Left renal cortex interstitium (tissue), 4 donors: ENCODE data around the gene ACOT13. TPM values are rescaled to one million over a fixed set of nuclear protein-coding genes. Genes with fewer than 3 reads are reported as not detected.

Experiments used
- polyA plus RNA-seq, 4 donors: library from polyadenylated mRNA; unstranded; fragments of 120-200 nt; gene quantifications; one replicate each; pipeline ENCODE4 v1.2.1, GENCODE V29; 2013; ENCODE audit not compliant: insufficient read length in 4 of 4

ACOT13 gene
- polyA plus RNA-seq, 4 donors = 33.5 to 45.4 (median 35.0) TPM

Other genes with a start within 250 kb of the ACOT13 start
- gene GPLD1, start 177.5 kb upstream of the ACOT13 start, polyA plus RNA-seq = 1 to 10 TPM; 2.8 to 4.8 (median 3.8) TPM
- gene ALDH5A1, start 172.1 kb upstream of the ACOT13 start, polyA plus RNA-seq = 10 to 100 TPM; 25.9 to 33.4 (median 27.8) TPM
- under 1 TPM; 0.28 to 0.46 (median 0.35) TPM for gene KIAA0319, start 20.9 kb upstream of the ACOT13 start, polyA plus RNA-seq
- 10 to 100 TPM; 54.5 to 69.3 (median 62.6) TPM for gene TDP2, start 178 bp upstream of the ACOT13 start, polyA plus RNA-seq
- gene C6orf62, start 52.1 kb downstream of the ACOT13 start, polyA plus RNA-seq = 100 to 1,000 TPM; 120 to 148 (median 140) TPM
- 10 to 100 TPM; 51.8 to 67.4 (median 56.1) TPM for gene GMNN, start 107.9 kb downstream of the ACOT13 start, polyA plus RNA-seq
- not detected for gene ARMH2, start 131.8 kb downstream of the ACOT13 start, polyA plus RNA-seq